NCI-H446 treated with DMSO at 0.1 percent for 48 hours (cell line): ENCODE measurements around the gene IFNW1.

Experiments used
- DNase-seq: peaks from one replicate; lab custom pipeline; 2025; lab: John Stamatoyannopoulos, UW

IFNW1 gene

GRCh38 chr9:21110708-21111576, 30.7 kb downstream of the IFNW1 start:
- DNase-seq: peak; percentile 52

GRCh38 chr9:21104787-21105186, 36.8 kb downstream of the IFNW1 start:
- no peak for DNase-seq

- DNase-seq: no peak
Observed at GRCh38 chr9:21102305-21102704, 39.3 kb downstream of the IFNW1 start.

- no peak for DNase-seq
Observed at GRCh38 chr9:21097817-21098216, 43.8 kb downstream of the IFNW1 start.

- DNase-seq: no peak
Observed at GRCh38 chr9:21096901-21097255, 44.8 kb downstream of the IFNW1 start.

- no peak for DNase-seq
Observed at GRCh38 chr9:21096172-21096900, 45.3 kb downstream of the IFNW1 start.

- DNase-seq: no peak
Observed at GRCh38 chr9:21095561-21095960, 46.1 kb downstream of the IFNW1 start.
